HuH-7 (cell line): Measurements from ENCODE around the gene HAX1.
"Not testable (repeated sequence)": the region's sequence is repeated elsewhere in the genome, so short reads cannot be mapped to it uniquely, and the experiment has no call there.

Source experiments
- DNase-seq: peaks from one replicate; pipeline ENCODE4 v3.0.0; 2011; ENCODE audit warnings: low spot score

Gene HAX1

DNA sequence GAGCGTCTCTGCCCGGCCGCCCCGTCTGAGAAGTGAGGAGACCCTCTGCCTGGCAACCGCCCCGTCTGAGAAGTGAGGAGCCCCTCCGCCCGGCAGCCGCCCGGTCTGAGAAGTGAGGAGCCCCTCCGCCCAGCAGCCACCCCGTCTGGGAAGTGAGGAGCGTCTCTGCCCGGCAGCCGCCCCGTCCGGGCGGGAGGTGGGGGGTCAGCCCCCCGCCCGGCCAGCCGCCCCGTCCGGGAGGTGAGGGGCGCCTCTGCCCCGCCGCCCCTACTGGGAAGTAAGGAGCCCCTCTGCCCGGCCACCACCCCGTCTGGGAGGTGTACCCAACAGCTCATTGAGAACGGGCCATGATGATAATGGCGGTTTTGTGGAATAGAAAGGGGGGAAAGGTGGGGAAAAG is 15.2 kb downstream of the HAX1 start:
- DNase-seq = not testable (repeated sequence)

DNA sequence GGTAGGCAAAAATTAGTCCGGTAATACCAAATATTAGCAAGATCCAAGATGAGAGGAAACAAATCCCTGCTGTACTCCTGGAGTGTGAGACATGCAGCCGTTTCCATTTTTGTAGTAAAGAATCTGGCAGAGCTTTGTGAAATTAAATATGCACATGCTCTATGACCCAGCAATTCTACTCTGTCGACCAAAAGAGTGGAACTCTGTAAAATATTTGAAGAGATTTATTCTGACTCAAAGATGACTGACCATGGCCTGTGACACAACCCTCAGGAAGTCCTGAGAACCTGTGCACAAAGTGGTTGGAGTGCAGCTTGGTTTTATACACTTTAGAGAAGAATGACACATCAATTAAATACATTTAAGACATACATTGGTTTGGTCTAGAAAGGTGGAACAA is 16.2 kb downstream of the HAX1 start:
- no peak for DNase-seq

DNA sequence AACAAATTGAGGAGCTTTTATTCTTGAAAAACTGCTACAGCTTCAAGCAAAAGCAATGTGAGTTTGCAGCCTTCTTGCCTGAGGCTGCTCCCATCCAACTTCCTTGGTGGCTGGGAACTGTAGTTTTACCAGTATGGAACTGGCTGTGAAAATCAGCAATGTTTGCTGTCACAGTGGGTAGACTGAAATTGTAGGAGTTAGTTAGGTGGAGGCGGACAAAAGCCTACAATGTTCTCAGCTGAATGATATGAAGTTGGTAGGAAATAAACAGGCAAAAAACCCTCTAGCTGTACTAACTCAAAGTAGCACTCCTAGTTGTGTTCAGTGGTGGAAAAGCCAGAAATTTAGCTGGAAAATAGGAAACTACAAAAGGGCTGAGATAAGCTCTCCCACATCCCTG is 18.5 kb downstream of the HAX1 start:
- no peak for DNase-seq

DNA sequence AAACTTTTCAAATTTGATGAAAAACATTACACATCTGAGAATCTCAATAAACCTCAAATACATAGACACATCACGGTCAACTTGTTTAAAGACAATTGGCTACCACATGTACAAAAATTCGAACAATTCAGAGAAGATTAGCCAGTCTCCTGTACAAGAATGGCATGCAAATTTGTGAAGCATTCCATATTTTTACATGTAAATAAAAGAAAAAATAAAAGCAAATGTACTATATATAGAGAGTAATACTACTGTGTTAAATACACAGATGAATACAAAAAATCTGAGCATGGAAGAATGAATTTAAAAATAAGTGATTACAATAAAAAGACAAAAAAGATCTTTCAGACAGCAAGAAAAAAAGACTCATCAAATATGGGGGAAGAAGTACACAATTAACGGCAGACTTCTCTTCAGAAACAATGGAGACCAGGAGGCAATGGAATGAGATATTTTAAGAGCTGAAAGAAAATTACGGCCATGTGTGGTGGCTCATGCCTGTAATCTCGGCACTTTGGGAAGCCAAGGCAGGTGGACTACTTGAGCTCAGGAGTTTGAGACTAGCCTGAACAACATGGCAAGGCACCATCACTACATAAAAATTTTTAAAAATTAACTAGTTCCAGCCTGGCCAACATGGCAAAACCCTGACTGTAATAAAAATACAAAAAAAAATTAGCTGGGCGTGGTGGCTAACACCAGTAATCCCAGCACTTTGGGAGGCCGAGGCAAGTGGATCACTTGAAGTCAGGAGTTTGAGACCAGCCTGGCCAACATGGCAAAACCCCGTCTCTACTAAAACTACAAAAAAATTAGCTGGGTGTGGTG is 23.2 kb downstream of the HAX1 start:
- DNase-seq = no peak

DNA sequence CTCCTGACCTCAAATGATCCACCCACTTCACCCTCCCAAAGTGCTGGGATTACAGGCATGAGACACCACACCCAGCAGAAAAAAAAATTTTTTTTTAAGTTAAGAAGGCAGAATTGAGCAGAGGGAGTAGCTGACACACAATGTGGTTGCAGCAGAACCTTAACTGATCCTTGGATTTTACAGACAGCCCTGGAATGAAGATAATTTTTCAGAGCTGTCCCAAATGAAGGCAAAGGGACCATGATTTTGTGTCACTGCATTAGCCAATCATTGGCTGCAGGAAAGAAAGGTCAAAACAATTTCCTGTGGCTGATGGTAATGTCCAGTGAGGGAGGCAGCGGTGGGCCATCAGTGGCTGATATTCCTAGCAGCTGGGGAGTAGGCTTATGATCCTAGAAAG is 29.2 kb downstream of the HAX1 start:
- no peak for DNase-seq

DNA sequence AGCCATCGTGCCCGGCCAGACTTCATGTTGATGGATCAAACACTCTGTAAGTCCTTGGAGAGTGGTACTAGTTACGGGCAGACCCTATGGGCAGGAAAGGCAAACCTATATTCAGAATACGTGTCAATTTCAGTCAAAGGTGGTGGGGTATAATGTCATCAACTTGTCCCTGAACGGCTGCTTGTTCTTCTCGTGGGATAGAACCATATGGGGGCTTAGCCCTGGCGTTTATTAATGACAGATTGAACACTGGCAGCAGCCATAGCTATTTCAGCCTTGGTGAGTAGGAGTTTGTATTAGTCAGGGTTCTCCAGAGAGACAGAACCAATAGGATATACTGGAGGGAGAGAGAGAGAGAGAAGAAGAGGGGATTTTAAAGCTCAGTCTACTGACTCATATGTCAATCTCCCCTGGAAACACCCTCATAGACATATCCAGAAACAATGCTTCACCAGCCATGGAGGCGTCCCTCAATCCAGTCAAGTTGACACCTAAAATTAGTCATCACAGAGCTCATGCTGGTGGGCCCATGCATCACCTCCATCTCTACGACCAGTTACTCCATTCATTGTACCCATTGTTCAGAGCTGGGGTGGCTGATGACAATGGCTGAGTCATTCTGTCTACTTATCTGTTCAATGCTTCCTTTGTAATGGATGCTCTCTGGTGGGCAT is 32.4 kb downstream of the HAX1 start:
- no peak for DNase-seq

DNA sequence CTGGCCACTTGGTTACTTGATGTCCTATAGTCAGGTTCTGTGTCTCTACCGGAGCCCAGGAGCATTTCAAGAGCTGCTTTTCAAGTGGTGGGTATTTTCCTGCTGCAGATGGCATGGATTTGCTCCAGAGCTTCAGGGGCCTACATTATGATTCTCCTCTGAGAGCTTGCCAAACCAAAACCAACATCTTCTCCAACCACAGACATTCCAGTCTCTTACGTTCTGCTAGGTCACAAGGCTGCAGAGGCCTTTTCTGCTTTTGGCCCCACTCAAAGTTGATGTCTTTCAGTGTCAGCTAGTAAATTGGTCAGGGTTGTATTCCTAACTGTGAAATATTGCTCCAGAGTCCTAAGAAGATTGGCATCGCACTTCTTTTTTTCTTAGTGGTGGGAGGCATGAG is 33.7 kb downstream of the HAX1 start:
- no peak for DNase-seq

DNA sequence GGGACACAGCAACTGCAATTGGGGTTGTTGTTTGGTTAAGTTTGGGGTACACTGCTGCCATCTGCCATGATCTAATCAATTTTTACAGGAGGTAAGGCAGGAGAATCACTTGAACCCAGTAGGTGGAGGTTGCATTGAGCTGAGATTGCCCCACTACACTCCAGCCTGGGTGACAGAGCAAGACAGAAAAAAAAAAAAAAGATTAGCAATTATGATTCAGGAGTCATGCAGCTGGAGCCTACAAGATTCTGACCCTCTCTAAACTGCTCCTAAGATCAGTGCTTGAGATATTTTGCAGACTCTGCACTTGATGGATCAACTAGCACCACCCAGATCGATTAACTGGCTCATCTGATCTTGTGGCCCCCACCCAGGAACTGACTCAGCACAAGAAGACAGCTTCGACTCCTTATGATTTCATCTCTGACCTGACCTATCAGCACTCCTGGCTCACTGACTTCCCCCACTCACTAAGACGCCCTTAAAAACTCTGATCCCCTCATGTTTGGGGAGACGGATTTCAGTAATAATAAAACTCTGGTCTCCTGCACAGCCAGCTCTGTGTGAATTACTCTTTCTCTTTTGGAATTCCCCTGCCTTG is 35.3 kb downstream of the HAX1 start:
- not testable (repeated sequence) for DNase-seq

DNA sequence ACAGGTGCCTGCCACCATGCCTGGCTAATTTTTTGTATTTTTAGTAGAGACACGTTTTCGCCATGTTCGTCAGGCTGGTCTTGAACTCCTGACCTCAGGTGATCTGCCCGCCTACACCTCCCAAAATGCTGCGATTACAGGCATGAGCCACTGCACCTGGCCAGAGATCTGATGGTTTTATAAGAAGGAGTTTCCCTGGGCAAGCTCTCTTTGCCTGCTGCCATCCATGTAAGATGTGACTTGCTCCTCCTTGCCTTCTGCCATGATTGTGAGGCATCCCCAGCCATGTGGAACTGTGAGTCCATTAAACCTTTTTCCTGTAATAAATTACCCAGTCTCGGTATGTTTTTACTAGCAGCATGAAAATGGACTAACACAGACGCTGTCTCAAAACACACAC is 36.7 kb downstream of the HAX1 start:
- DNase-seq = not testable (repeated sequence)

DNA sequence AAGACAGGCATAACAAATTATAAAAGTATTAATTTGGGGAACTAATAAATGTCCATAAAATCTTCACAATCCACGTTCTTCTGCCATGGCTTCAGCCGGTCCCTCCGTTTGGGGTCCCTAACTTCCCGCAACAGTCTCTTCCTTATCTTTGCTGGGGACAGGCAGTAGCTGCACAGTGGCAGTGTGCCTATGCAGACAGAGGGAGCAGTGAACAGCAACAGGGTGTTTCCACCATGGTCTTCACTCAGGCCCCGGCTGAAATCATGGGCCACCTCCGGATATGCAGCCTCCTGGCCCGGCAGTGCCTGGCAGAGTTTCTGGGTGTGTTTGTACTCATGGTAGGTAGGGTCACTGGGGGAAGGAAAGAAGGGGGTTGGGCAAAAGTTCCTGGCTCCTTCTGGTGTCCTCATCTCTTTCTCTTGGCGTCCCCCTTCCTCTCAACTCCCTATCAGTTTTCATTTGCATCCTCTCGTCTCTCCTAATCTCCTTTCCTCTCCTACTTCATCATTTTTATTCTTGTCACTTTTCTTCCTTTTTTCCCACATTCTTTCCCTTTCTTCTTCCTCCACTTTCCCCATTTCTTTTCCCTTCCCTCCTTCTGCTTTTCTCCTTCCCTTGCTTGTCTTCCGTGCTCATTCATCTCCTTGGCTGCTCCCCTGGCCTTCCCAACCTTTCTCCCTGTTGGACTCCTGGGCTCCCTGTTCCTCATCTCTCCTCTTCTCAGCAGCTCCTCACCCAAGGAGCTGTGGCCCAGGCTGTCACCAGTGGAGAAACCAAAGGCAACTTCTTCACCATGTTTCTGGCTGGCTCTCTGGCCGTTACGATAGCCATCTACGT is 40.0 kb downstream of the HAX1 start:
- not testable (repeated sequence) for DNase-seq

DNA sequence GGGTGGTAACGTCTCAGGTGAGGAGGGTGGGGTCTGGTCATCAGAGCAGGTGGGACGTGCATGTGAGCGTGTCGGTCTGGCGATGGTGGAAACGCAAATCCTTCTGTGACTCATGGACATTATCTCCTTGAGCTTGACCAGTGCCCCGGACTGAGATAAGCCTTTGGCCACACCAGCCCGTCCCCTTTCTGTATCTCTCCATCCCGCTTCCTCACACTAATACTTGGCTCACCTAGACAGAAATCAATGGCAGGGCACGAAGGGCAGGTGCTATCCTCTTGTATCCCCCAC is 40.6 kb downstream of the HAX1 start:
- DNase-seq = no peak

DNA sequence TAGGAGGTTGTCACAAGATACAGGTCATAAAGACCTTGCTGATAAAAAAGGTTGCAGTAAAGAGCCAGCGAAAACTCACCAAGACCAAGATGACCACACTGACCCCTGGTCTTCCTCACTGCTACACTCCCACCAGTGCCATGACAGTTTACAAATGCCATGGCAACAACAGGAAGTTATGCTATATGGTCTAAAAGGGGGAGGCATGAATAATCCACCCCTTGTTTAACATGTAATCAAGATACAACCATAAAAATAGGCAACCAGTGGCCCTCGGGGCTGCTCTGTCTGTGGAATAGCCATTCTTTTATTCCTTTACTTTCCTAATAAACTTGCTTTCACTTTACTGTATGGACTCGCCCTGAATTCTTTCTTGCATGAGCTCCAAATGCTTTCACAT is 41.8 kb downstream of the HAX1 start:
- not testable (repeated sequence) for DNase-seq

DNA sequence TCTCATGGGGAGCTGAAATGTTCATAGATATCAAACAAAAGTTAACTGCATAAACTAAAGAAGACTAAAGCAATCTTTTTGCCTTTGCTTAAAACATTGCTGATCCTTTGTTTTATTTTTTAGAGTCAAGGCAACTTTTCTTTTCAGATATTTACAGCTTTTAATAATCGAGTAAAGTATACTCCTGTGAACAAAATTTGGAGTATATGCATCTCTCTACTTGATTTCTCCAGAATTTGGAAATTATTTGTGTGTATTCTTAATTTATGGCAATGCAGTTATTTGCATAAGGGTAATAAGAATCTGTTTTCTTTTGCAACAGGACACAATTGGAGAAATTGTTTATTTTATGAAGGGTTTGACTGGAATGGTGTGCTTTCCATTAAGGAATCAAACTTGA is 44.3 kb downstream of the HAX1 start:
- DNase-seq = no peak

DNA sequence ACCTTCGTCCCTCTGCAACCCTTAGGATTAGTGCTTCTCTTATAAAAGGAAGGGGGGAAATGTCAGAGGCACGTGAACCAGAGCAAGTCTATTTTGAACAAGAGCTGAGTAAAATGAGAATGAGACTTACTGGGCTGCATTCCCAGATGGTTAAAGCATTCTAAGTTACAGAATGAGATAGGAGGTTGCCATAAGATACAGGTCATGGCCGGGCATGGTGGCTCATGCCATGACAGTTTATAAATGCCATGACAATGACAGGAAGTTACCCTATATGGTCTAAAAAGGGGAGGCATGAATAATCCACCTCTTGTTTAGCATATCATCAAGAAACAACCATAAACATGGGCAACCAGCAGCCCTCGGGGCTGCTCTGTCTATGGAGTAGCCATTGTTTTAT is 46.0 kb downstream of the HAX1 start:
- DNase-seq = no peak

DNA sequence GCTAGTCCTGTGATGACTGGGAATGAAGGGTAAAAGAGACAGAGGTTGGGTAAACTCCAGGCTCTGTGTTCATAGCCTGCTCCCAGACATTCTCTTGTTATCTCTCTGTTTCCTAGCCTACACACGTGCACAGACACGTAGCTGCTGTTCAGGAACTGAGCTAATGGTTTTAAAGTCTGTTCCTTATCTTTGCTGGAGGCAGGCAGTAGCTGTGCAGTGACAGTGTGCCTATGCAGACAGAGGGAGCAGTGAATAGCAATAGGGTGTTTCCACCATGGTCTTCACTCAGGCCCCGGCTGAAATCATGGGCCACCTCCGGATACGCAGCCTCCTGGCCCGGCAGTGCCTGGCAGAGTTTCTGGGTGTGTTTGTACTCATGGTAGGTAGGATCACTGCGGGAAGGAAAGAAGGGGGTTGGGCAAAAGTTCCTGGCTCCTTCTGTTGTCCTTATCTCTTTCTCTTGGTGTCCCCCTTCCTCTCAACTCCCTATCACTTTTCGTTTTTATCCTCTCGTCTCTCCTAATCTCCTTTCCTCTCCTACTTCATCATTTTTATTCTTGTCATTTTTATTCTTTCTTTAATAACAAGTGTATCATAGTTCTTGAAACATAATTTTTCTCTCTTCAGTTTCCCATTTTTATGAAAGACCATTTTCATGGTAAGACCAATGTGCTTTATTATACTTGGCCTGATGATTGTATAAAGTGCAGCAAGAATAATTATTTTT is 48.6 kb downstream of the HAX1 start, which contains the start of gene AQP10:
AQP10 (plus strand) TSS at position 212 of the 727 bp plus-strand sequence; CDS start at position 275, 63 bp downstream.
- peak; percentile 79 for DNase-seq

DNA sequence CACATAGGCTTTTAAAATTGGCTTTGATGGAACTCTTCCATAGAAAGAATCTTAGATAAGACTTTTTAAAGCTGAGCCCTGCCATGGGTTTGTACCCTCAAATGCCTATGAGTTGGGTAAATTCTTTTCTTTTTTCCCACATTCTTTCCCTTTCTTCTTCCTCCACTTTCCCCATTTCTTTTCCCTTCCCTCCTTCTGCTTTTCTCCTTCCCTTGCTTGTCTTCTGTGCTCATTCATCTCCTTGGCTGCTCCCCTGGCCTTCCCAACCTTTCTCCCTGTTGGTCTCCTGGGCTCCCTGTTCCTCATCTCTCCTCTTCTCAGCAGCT is 49.1 kb downstream of the HAX1 start:
- DNase-seq = not testable (repeated sequence)

DNA sequence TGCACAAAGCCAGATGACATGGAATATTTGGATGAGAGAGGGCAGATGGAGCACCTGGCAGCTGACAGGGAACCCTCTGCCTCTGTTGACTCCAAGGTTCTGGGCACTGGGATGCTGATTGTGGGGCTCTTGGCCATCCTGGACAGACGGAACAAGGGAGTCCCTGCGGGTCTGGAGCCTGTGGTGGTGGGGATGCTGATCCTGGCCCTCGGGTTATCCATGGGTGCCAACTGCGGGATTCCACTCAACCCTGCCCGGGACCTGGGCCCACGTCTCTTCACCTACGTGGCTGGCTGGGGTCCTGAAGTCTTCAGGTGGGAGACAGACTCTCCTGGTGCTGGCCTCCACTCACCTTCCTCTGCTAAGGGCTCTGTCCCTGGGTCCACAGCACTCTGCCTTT is 51.1 kb downstream of the HAX1 start:
- no peak for DNase-seq

DNA sequence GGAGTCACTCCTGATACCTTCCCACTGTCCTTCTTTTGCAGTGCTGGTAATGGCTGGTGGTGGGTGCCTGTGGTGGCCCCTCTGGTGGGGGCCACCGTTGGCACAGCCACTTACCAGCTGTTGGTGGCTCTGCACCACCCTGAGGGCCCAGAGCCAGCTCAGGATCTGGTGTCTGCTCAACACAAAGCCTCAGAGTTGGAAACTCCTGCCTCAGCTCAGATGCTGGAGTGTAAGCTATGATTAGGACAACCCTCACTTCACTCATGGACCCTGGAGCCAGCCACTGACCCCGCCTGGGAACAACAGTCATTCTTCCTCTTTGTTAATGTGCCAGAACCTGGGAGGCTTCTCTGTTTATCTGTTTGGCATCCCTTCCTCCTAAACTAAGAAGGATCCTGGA is 51.8 kb downstream of the HAX1 start:
- DNase-seq = no peak

DNA sequence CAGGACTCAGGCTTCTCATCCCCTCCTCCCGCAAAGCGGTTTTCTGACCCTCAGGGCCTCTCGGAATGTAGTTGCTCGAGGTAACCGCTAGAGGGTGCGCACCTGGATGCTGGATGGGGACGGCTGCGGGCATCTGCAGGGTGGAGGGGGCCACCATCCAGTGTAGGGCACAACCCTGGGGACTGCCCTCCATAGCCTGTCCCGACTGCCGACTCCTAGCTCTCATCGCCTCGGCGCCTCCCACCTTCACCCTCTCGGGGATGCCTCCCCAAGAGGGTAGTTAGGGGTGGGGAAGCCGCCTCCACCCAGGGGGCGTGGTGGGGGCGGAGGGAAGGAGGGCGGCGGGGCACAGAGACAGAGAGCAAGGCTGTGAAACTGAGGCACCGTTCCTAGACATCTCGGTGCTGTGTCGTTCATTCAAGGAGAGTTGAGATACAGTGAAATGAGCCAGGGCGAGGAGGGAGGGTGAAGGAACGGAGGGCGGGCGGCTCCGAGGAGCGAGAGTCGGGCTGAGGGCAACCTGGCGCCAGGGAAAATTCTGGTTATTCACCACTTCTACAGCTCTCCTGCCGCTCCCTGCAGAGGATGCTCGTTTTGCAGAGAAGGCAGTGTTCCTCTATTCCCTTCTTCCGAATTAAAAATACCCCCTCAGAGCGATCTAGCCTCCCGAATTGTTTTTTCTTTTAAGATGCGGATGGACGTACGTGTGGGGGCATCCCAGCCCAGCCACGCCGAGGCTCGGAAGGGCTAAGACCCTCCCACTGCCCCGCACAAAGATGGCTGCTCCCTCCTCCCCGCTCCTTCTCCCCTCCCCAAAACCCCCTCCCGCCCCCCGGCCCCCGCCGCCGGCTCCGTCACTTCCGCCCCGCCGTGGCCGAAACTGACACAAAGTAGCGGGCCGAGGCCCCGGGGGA is 52.5 kb downstream of the HAX1 start, which contains the start of gene ATP8B2:
ATP8B2 (plus strand) TSS at position 857 of the 914 bp plus-strand sequence. CDS start 2,617 bp downstream, outside the sequence.
- DNase-seq = peak; percentile 94
